ENCODE data around the gene SYNE2.
A peak's percentile ranks its signal among the peaks of the same experiment; 100 is the strongest.
"Not testable (repeated sequence)": the region's sequence is repeated elsewhere in the genome, so short reads cannot be mapped to it uniquely, and the experiment has no call there.

Gene SYNE2

DNA sequence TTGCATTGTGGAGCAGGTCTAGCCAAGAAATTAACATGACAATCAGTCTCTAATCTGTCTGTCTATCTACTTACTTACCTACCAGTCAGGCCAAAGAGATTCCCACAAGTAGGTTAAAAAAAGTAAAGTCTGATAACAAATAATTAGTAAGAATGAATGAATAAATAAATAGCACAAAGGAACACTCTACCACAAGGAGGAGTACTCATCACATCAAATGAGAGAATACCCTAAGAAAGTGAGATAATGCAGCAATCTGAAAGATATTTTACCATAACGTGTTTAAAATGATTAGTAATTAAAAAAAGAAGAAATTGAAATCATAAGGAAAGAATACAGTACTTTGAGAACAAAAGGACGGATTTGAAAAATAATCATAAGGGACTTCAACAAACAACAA lies 187.2 kb downstream of the SYNE2 start:
- TF ChIP-seq, protein P1, sequence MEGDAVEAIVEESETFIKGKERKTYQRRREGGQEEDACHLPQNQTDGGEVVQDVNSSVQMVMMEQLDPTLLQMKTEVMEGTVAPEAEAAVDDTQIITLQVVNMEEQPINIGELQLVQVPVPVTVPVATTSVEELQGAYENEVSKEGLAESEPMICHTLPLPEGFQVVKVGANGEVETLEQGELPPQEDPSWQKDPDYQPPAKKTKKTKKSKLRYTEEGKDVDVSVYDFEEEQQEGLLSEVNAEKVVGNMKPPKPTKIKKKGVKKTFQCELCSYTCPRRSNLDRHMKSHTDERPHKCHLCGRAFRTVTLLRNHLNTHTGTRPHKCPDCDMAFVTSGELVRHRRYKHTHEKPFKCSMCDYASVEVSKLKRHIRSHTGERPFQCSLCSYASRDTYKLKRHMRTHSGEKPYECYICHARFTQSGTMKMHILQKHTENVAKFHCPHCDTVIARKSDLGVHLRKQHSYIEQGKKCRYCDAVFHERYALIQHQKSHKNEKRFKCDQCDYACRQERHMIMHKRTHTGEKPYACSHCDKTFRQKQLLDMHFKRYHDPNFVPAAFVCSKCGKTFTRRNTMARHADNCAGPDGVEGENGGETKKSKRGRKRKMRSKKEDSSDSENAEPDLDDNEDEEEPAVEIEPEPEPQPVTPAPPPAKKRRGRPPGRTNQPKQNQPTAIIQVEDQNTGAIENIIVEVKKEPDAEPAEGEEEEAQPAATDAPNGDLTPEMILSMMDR (IDR thresholded peaks at IDR 0.05; ENCODE audit: insufficient read depth, low read depth, low read length, missing control alignments): peak; percentile 27
- peak; percentile 30 for DNase-seq (ENCODE audit: low read depth)
- H3K4me3 ChIP-seq (ENCODE audit: low read length): no peak overlapping the region

DNA sequence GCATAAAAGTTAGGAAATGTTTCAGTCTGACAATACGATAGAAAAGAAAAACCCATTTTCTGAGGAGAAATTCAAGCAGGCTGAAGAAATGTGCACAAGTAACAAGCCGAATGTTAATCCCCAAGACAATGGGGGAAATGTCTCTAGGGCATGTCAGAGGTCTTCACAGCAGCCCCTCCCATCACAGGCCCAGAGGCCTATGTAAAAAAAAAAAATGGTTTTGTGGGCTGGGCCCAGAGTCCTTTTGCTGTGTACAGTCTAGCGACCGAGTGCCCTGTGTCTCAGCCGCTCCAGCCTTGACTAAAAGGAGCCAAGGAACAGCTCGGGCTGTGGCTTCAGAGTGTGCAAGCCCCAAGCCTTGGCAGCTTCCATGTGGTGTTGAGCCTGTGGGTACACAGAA lies 190.5 kb downstream of the SYNE2 start:
- DNase-seq (ENCODE audit: low read depth): not testable (repeated sequence)

DNA sequence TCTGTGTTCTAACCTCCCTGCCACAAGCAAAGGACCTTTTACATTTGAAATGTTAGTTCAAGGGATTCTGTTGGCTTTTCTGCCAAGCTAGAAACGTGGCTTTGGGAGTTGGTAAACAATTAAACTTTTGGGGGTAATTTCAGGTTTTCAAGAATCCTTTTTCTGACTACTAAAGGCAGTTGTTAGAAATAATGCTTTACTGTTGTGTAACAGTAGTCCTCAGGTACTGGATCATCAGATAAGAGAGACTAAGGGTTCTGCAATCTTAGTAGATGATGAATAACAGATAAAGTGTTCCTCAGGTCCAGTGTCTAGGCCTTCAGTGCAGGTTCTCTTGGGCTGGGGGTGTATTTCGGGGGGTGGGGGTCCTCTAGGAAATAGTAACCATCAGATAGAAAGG lies 192.3 kb downstream of the SYNE2 start:
- TF ChIP-seq, protein P1 (IDR thresholded peaks at IDR 0.05; ENCODE audit: insufficient read depth, low read depth, low read length, missing control alignments): no peak
- no peak for DNase-seq (ENCODE audit: low read depth)
- no peak overlapping the region for H3K4me3 ChIP-seq (ENCODE audit: low read length)

More for the DNA sequence above, 190.5 kb downstream of the SYNE2 start:
- H3K4me3 ChIP-seq (ENCODE audit: low read length): not testable (repeated sequence)

DNA sequence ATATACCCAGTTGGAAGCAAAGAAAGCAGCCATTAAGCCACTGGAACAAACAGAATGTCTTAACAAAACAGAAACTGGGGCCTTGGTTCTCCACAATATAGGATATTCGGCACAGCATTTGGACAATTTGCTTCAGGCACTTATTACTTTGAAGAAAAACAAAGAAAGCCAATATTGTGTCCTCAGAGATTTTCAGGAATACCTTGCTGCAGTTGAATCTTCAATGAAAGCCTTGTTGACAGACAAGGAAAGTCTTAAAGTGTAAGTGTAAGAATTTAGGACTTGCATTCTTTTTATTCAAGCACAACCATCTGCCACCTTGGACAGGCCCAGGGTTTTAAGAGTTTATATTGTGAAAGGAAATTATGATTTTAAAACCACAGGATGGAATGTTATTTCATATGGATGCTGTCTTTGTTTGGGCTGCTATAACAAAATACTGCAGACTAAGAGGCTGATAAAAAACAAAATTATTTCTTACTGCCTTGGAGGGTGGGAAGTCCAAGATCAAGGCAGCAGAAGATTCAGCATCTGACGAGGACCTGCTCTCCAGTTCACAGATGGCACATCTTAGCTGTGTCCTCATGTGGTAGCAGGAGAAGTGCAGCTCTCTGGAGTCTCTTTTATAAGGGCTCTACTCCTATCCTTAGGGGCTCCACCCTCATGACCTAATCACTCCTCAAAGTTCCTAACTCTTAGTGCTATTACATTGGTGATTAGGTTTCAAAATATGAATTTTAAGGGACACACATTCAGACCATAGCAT lies 197.0 kb downstream of the SYNE2 start:
- no peak for DNase-seq (ENCODE audit: low read depth)
- H3K4me3 ChIP-seq (ENCODE audit: low read length): no peak overlapping the region
- TF ChIP-seq, protein P1 (IDR thresholded peaks at IDR 0.05; ENCODE audit: insufficient read depth, low read depth, low read length, missing control alignments): no peak

DNA sequence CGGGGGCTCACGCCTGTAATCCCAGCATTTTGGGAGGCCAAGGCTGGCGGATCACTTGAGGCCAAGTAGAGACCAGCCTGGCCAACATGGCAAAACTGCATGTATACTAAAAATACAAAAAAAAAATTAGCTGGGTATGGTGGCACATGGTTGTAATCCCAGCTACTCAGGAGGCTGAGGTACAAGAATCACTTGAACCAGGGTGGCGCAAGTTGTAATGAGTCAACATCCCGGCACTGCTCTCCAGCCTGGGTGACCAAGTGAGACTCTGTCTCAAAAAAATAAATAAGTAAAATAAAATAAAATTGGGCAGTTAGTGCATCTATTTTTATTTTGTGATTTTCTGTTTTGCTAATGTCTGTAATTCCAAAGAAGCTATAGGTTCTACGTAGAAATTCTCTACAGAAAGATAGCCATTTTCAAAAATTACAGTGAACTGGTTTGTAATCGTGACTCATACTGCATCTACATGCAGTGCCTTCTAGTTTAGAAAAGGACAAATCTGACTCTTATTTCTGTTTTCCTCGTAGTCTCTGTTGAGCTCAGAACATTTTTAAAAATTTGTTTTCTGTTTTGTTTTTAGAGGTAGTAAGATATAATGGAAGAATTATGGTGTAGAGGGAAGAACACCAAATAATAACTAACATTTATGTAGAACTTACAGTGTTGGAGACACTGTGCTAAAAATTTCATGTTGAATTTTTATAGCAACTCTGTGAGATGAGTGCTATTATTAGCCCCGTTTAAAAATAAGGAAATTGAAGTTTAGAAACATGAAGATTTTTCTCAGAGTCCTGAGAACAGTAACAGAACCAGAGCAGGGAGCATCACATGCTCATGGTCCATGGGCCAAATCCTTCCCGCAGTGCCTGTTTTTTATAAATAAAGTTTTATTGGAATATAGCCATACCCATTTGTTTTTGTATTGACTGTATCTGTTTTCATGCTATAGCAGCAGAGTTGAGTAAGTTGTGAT lies 201.2 kb downstream of the SYNE2 start:
- TF ChIP-seq, protein P1 (IDR thresholded peaks at IDR 0.05; ENCODE audit: insufficient read depth, low read depth, low read length, missing control alignments): no peak
- H3K4me3 ChIP-seq (ENCODE audit: low read length): no peak overlapping the region
- peak; percentile 76 for DNase-seq (ENCODE audit: low read depth)

DNA sequence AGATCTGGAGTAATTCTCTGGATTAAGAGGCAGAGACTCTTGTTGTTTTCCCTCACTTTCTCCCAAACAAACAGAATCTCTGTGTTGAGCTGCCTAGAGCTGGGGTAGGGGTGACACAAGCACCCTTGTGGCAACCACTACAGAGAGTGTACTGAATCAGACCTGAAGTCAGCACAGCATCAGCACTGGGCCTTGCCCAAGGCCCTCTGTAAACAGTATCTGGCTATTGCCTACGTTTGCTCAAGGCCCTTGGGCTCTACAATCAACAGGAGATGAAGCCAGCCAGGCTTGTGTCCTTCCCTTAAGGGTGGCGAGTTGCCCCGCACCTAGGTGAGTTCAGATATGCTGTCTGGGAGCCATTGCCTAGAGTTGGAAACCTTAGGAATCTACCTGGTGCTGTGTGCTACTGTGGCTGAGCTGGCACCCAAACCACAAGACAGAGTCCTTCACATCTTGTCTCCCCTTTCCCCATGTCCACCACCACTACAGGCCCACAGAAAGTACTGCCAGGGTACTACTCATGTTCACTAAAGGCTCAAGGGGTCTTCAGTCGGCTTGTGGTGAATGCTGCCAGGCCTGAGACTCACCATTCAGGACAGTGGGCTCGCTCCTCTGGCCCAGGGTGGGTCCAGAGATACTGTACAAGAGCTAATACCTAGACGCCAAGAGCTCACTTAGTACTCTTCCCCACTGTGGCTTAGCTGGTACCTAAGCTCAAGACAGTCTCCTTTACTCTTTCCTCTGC lies 206.8 kb downstream of the SYNE2 start:
- H3K4me3 ChIP-seq (ENCODE audit: low read length): no peak overlapping the region
- DNase-seq (ENCODE audit: low read depth): peak; percentile 71
- TF ChIP-seq, protein P1 (IDR thresholded peaks at IDR 0.05; ENCODE audit: insufficient read depth, low read depth, low read length, missing control alignments): no peak

DNA sequence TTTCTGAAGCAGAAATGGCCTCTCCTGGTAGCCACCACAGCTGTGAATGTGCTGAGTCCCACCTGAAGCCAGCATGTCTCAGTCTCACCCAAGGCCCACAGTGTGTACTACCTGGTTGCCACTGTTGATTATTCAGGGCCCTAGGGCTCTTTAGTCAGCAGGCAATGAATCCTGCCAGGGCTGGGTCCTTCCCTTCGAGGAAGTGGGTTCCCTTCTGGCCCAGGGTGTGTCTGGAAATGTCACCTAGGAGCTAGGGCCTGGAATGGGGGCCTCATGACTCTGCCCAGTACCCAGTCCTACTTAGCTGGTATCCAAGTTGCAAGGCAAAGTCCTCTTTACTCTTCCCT lies 207.4 kb downstream of the SYNE2 start:
- peak; percentile 97 for DNase-seq (ENCODE audit: low read depth)
- no peak overlapping the region for H3K4me3 ChIP-seq (ENCODE audit: low read length)
- TF ChIP-seq, protein P1 (IDR thresholded peaks at IDR 0.05; ENCODE audit: insufficient read depth, low read depth, low read length, missing control alignments): no peak

Data from epithelial cell of esophagus (primary cell).